ENCODE measurements around the gene ZNF83.

DNA sequence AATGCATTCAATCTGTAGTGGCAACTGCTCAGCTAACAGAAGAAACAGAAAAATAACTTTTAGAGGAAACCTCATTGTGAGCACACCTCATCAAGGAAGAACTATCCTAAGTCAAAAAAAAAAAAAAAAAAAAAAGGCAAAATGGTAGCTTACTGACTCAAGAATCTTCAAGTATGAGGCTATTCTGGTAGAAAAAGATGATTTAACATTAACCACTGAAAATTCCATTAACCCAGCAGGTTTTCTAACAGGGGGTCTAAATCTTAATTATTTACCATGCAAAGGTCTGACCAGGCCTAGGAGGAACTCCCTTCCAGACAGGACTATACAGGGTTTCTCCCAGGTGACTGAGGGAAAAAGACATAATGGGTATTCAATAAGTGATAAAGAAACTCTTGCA is 28.4 kb upstream of the ZNF83 start:
- TF ChIP-seq, protein P1, sequence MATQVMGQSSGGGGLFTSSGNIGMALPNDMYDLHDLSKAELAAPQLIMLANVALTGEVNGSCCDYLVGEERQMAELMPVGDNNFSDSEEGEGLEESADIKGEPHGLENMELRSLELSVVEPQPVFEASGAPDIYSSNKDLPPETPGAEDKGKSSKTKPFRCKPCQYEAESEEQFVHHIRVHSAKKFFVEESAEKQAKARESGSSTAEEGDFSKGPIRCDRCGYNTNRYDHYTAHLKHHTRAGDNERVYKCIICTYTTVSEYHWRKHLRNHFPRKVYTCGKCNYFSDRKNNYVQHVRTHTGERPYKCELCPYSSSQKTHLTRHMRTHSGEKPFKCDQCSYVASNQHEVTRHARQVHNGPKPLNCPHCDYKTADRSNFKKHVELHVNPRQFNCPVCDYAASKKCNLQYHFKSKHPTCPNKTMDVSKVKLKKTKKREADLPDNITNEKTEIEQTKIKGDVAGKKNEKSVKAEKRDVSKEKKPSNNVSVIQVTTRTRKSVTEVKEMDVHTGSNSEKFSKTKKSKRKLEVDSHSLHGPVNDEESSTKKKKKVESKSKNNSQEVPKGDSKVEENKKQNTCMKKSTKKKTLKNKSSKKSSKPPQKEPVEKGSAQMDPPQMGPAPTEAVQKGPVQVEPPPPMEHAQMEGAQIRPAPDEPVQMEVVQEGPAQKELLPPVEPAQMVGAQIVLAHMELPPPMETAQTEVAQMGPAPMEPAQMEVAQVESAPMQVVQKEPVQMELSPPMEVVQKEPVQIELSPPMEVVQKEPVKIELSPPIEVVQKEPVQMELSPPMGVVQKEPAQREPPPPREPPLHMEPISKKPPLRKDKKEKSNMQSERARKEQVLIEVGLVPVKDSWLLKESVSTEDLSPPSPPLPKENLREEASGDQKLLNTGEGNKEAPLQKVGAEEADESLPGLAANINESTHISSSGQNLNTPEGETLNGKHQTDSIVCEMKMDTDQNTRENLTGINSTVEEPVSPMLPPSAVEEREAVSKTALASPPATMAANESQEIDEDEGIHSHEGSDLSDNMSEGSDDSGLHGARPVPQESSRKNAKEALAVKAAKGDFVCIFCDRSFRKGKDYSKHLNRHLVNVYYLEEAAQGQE (IDR thresholded peaks at IDR 0.05; ENCODE audit: insufficient replicate concordance, low read depth), result no peak
- TF ChIP-seq CTCF (IDR thresholded peaks at IDR 0.05; ENCODE audit: insufficient read depth, low read length) (no peak), GABPA (IDR thresholded peaks at IDR 0.05; ENCODE audit: low read depth) (no peak), POLR2AphosphoS5 (IDR thresholded peaks at IDR 0.05; ENCODE audit: low read depth) (no peak), SPI1 (IDR thresholded peaks at IDR 0.05; ENCODE audit: borderline replicate concordance, low read depth) (no peak)
